ENCODE results near the gene UBL4A. TPM values are rescaled to one million over a fixed set of nuclear protein-coding genes. Genes with fewer than 3 reads are reported as not detected.
A peak's percentile ranks its signal among the peaks of the same experiment; 100 is the strongest.

The UBL4A gene
- total RNA-seq, 1 donor from 2014 or later: 18.3 TPM

- ATAC-seq: no peak
- no peak for DNase-seq (ENCODE audit: low spot score)
Observed at GRCh38 chrX:154466036-154466435, 20.4 kb downstream of the UBL4A start.

GRCh38 chrX:154465601-154466000, 20.8 kb downstream of the UBL4A start:
- ATAC-seq: no peak
- no peak for DNase-seq (ENCODE audit: low spot score)

- DNase-seq (ENCODE audit: low spot score): no peak
Observed at GRCh38 chrX:154464806-154465365, 21.5 kb downstream of the UBL4A start.

GRCh38 chrX:154463611-154464220, 22.7 kb downstream of the UBL4A start:
- ATAC-seq (no peak), DNase-seq (ENCODE audit: low spot score) (no peak)

More at GRCh38 chrX:154464806-154465365, 21.5 kb downstream of the UBL4A start:
- no peak for ATAC-seq

GRCh38 chrX:154462396-154462795, 24.0 kb downstream of the UBL4A start:
- DNase-seq (ENCODE audit: low spot score) (no peak), ATAC-seq (no peak)

GRCh38 chrX:154460326-154460725, 26.1 kb downstream of the UBL4A start:
- ATAC-seq (no peak), DNase-seq (ENCODE audit: low spot score) (no peak)

- ATAC-seq: no peak
- DNase-seq (ENCODE audit: low spot score): no peak
Observed at GRCh38 chrX:154459832-154460231, 26.6 kb downstream of the UBL4A start.

GRCh38 chrX:154458954-154459778, 27.2 kb downstream of the UBL4A start:
- ATAC-seq (peak; percentile 64), DNase-seq (ENCODE audit: low spot score) (no peak)

GRCh38 chrX:154458116-154458953, 28.1 kb downstream of the UBL4A start, which contains the start of gene PLXNA3:
Gene PLXNA3, plus strand, starts transcription at chrX:154458281. Its CDS starts 1,903 bp downstream, at chrX:154460184.
- ATAC-seq (peak; percentile 82), DNase-seq (ENCODE audit: low spot score) (no peak)

- DNase-seq (ENCODE audit: low spot score) (no peak), ATAC-seq (peak; percentile 74)
Observed at GRCh38 chrX:154457491-154458115, 28.8 kb downstream of the UBL4A start.

- DNase-seq (ENCODE audit: low spot score) (no peak), ATAC-seq (no peak)
Observed at GRCh38 chrX:154452823-154453222, 33.6 kb downstream of the UBL4A start.

- DNase-seq (ENCODE audit: low spot score): no peak
- no peak for ATAC-seq
Observed at GRCh38 chrX:154450312-154450711, 36.1 kb downstream of the UBL4A start.

GRCh38 chrX:154449618-154450017, 36.8 kb downstream of the UBL4A start:
- ATAC-seq (no peak), DNase-seq (ENCODE audit: low spot score) (no peak)

- no peak for ATAC-seq
- no peak for DNase-seq (ENCODE audit: low spot score)
Observed at GRCh38 chrX:154448484-154448883, 37.9 kb downstream of the UBL4A start.

- DNase-seq (ENCODE audit: low spot score) (no peak), ATAC-seq (no peak)
Observed at GRCh38 chrX:154446430-154446829, 40.0 kb downstream of the UBL4A start.

- no peak for DNase-seq (ENCODE audit: low spot score)
- ATAC-seq: no peak
Observed at GRCh38 chrX:154445776-154446175, 40.6 kb downstream of the UBL4A start.

- DNase-seq (ENCODE audit: low spot score): no peak
- ATAC-seq: peak; percentile 3
Observed at GRCh38 chrX:154444755-154445246, 41.6 kb downstream of the UBL4A start.

GRCh38 chrX:154443992-154444754, 42.2 kb downstream of the UBL4A start, which contains the start of gene FAM50A:
Gene FAM50A, plus strand, starts transcription at chrX:154444141. Its CDS starts 95 bp downstream, at chrX:154444236.
- ATAC-seq: peak; percentile 91
- DNase-seq (ENCODE audit: low spot score): peak; percentile 76

GRCh38 chrX:154443479-154443910, 42.9 kb downstream of the UBL4A start:
- ATAC-seq: peak; percentile 6

More at GRCh38 chrX:154443479-154443910, 42.9 kb downstream of the UBL4A start:
- no peak for DNase-seq (ENCODE audit: low spot score)
